SK-N-SH treated with all-trans-retinoic acid at 6 μM for 48 hours (cell line): ENCODE measurements around the gene SLC5A4.
"Not testable (repeated sequence)": the region's sequence is repeated elsewhere in the genome, so short reads cannot be mapped to it uniquely, and the experiment has no call there.

Experiments
- ATAC-seq: fragments of 200-7000 bp; cut with Tn5 transposase; 3 replicates; pipeline ENCODE4 v1.9.1; 2020; ENCODE audit warnings: mild to moderate bottlenecking, moderate library complexity
- ARNTL ChIP-seq: fragments of 450-650 bp; formaldehyde crosslinking; IDR thresholded peaks from 2 replicates; pipeline ENCODE4 v1.5.0; 2020; ENCODE audit warnings: low read depth, mild to moderate bottlenecking, moderate library complexity, borderline replicate concordance
- BACH2 ChIP-seq: fragments of 250-450 bp; sonication (Bioruptor Pico); IDR thresholded peaks from 2 replicates; pipeline ENCODE4 v1.9.0; 2021; ENCODE audit warnings: mild to moderate bottlenecking, borderline replicate concordance
- CSDC2 ChIP-seq: fragments of 250-450 bp; sonication (Bioruptor Pico); IDR thresholded peaks from 2 replicates; pipeline ENCODE4 v1.5.0; 2020; ENCODE audit warnings: mild to moderate bottlenecking, moderate library complexity
- GLIS3 ChIP-seq: fragments of 250-450 bp; sonication (Bioruptor Pico); IDR thresholded peaks from 2 replicates; pipeline ENCODE4 v1.5.0; 2020; ENCODE audit warnings: mild to moderate bottlenecking, moderate library complexity
- ISL1 ChIP-seq: fragments of 250-450 bp; sonication (Bioruptor Pico); IDR thresholded peaks from 2 replicates; pipeline ENCODE4 v2.1.2; 2022; ENCODE audit warnings: mild to moderate bottlenecking, moderate library complexity
- OSR1 ChIP-seq: fragments of 250-450 bp; sonication (Bioruptor Pico); IDR thresholded peaks from 2 replicates; pipeline ENCODE4 v1.8.0; 2022; ENCODE audit warnings: moderate library complexity, mild to moderate bottlenecking, inconsistent platforms
- PPARA ChIP-seq: fragments of 250-450 bp; sonication (Bioruptor Pico); IDR thresholded peaks from 2 replicates; pipeline ENCODE4 v1.5.0; 2020; ENCODE audit warnings: mild to moderate bottlenecking, borderline replicate concordance
- RARB ChIP-seq: fragments of 250-450 bp; sonication (Bioruptor Pico); IDR thresholded peaks from 2 replicates; pipeline ENCODE4 v1.8.0; 2021; ENCODE audit warnings: mild to moderate bottlenecking, moderate library complexity
- SNAI2 ChIP-seq: fragments of 250-450 bp; sonication (Bioruptor Pico); IDR thresholded peaks from 2 replicates; pipeline ENCODE4 v1.5.0; 2020; ENCODE audit warnings: mild to moderate bottlenecking, moderate library complexity
- TCF4 ChIP-seq: fragments of 250-450 bp; sonication (Bioruptor Pico); IDR thresholded peaks from 2 replicates; pipeline ENCODE4 v1.8.0; 2021; ENCODE audit warnings: mild to moderate bottlenecking, moderate library complexity, borderline replicate concordance
- TOX ChIP-seq: fragments of 250-450 bp; sonication (Bioruptor Pico); IDR thresholded peaks from 2 replicates; pipeline ENCODE4 v1.8.0; 2021; ENCODE audit warnings: mild to moderate bottlenecking, moderate library complexity, borderline replicate concordance
- ZC3H10 ChIP-seq: fragments of 250-450 bp; sonication (Bioruptor Pico); IDR thresholded peaks from 2 replicates; pipeline ENCODE4 v1.5.1; 2021; ENCODE audit warnings: mild to moderate bottlenecking, moderate library complexity
- ZFP3 ChIP-seq: fragments of 250-450 bp; sonication (Bioruptor Pico); IDR thresholded peaks from 2 replicates; pipeline ENCODE4 v1.5.0; 2020; ENCODE audit warnings: mild to moderate bottlenecking, moderate library complexity
- ZFP30 ChIP-seq: fragments of 450-650 bp; formaldehyde crosslinking; IDR thresholded peaks from 2 replicates; pipeline ENCODE4 v1.5.0; 2022; ENCODE audit warnings: mild to moderate bottlenecking, moderate library complexity
- ZNF565 ChIP-seq: fragments of 450-650 bp; formaldehyde crosslinking; conservative IDR thresholded peaks from 2 replicates; pipeline ENCODE4 v1.5.0; 2020; ENCODE audit warnings: low read depth, mild to moderate bottlenecking, moderate library complexity
- ZNF70 ChIP-seq: fragments of 450-650 bp; formaldehyde crosslinking; IDR thresholded peaks from 2 replicates; pipeline ENCODE4 v1.5.0; 2020; ENCODE audit warnings: mild to moderate bottlenecking, moderate library complexity
- ZNF8 ChIP-seq: fragments of 450-650 bp; formaldehyde crosslinking; IDR thresholded peaks from 2 replicates; pipeline ENCODE4 v1.5.0; 2020; ENCODE audit warnings: mild to moderate bottlenecking, moderate library complexity
- TF ChIP-seq, protein P1 (sequence below): fragments of 250-450 bp; sonication (Bioruptor Pico); IDR thresholded peaks from 2 replicates; pipeline ENCODE4 v1.8.0; 2020; ENCODE audit warnings: mild to moderate bottlenecking, moderate library complexity, borderline replicate concordance
- TF ChIP-seq, protein P2 (sequence below): fragments of 250-450 bp; sonication (Bioruptor Pico); IDR thresholded peaks from 2 replicates; pipeline ENCODE4 v1.5.0; 2020; ENCODE audit warnings: mild to moderate bottlenecking, moderate library complexity
- TF ChIP-seq, protein P3 (sequence below): fragments of 250-450 bp; sonication (Bioruptor Pico); IDR thresholded peaks from 2 replicates; pipeline ENCODE4 v1.5.1; 2020; ENCODE audit warnings: low read depth, mild to moderate bottlenecking, moderate library complexity
- TF ChIP-seq, protein P4 (sequence below): fragments of 250-450 bp; sonication (Bioruptor Pico); IDR thresholded peaks from 2 replicates; pipeline ENCODE4 v1.8.0; 2021; ENCODE audit warnings: low read depth, mild to moderate bottlenecking, moderate library complexity, borderline replicate concordance

Gene SLC5A4

DNA sequence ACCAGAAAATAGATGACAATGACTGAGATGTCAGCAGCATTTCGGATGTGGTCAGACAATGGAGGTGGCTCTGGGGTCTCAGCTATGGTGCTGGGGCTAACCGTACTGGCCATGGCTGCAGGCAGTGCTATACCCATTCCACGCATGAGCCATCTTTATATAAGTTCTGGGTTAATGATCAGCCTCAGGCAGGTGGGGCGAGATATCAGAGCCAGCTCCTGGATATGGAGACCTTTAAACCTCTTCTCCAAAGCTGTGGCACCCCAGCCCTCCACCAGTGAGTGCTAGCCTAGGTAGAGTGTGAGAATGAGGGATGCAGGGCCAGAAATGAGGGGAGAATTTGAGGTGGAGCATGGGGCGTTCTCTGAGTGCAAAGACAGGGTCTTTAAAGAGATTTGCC, at the start of gene SLC5A4:
SLC5A4 (minus strand) TSS at position 131 of the 400 bp plus-strand sequence; CDS start at position 113, 18 bp downstream.
- TF ChIP-seq, protein P1, sequence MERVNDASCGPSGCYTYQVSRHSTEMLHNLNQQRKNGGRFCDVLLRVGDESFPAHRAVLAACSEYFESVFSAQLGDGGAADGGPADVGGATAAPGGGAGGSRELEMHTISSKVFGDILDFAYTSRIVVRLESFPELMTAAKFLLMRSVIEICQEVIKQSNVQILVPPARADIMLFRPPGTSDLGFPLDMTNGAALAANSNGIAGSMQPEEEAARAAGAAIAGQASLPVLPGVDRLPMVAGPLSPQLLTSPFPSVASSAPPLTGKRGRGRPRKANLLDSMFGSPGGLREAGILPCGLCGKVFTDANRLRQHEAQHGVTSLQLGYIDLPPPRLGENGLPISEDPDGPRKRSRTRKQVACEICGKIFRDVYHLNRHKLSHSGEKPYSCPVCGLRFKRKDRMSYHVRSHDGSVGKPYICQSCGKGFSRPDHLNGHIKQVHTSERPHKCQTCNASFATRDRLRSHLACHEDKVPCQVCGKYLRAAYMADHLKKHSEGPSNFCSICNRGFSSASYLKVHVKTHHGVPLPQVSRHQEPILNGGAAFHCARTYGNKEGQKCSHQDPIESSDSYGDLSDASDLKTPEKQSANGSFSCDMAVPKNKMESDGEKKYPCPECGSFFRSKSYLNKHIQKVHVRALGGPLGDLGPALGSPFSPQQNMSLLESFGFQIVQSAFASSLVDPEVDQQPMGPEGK: no peak
- TF ChIP-seq, protein P2, sequence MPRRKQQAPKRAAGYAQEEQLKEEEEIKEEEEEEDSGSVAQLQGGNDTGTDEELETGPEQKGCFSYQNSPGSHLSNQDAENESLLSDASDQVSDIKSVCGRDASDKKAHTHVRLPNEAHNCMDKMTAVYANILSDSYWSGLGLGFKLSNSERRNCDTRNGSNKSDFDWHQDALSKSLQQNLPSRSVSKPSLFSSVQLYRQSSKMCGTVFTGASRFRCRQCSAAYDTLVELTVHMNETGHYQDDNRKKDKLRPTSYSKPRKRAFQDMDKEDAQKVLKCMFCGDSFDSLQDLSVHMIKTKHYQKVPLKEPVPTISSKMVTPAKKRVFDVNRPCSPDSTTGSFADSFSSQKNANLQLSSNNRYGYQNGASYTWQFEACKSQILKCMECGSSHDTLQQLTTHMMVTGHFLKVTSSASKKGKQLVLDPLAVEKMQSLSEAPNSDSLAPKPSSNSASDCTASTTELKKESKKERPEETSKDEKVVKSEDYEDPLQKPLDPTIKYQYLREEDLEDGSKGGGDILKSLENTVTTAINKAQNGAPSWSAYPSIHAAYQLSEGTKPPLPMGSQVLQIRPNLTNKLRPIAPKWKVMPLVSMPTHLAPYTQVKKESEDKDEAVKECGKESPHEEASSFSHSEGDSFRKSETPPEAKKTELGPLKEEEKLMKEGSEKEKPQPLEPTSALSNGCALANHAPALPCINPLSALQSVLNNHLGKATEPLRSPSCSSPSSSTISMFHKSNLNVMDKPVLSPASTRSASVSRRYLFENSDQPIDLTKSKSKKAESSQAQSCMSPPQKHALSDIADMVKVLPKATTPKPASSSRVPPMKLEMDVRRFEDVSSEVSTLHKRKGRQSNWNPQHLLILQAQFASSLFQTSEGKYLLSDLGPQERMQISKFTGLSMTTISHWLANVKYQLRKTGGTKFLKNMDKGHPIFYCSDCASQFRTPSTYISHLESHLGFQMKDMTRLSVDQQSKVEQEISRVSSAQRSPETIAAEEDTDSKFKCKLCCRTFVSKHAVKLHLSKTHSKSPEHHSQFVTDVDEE (CRISPR knock-in tag): no peak
- TF ChIP-seq ZFP3 (CRISPR knock-in tag) (no peak), OSR1 (CRISPR knock-in tag) (no peak)
- no peak for ATAC-seq

DNA sequence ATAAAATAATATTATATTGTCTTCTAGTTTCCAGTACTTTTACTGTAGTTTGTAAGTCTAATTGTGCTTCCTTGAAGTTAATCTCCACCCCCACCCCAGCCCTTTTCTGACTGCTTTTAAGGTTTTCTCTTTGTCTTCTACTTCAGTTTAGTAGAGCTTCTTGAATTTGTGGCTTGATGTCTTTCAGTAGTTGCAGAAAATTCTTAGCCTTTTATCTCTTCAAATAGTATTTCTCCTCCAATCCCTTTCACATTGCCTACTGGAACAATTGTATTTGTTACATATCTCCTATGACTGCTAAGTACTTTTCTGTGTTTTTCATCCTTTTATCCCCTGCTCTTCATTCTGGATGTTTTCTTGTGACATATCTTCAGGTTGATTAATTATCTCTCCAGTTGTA, 38.8 kb upstream of the SLC5A4 start:
- ATAC-seq: not testable (repeated sequence)

DNA sequence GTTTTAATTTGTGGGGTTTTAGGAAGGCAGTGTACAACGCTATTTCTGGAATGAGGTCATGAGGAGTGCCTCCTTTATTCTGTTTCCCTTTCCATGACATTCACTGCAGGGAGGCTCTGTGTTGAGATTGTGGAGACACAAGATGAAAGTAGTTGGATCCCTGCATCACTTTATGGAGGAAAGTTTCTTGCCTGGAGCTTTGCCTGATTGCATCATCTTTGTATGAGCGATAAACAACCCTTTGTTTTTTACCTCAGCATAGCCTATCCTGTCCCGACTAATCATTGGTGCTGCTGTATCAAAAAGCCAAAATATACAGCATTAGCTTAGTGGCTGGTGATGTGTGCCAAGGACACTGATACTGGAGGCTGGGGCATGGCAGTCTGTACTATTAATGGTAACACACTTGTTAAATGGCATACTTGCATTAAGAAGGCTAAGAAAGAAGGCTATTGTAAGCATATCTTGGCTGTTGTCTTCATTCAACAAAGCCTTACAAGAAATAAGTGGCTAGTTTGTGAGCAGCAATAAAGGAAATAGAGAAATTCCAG, 31.2 kb upstream of the SLC5A4 start:
- no peak for ATAC-seq
- no peak for TF ChIP-seq ISL1
- TF ChIP-seq CSDC2: no peak
- TF ChIP-seq, protein P2 (CRISPR knock-in tag): no peak
- TF ChIP-seq, protein P3, sequence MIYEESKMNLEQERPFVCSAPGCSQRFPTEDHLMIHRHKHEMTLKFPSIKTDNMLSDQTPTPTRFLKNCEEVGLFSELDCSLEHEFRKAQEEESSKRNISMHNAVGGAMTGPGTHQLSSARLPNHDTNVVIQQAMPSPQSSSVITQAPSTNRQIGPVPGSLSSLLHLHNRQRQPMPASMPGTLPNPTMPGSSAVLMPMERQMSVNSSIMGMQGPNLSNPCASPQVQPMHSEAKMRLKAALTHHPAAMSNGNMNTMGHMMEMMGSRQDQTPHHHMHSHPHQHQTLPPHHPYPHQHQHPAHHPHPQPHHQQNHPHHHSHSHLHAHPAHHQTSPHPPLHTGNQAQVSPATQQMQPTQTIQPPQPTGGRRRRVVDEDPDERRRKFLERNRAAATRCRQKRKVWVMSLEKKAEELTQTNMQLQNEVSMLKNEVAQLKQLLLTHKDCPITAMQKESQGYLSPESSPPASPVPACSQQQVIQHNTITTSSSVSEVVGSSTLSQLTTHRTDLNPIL (CRISPR knock-in tag): no peak
- TF ChIP-seq TCF4: no peak
- TF ChIP-seq ZNF70 (CRISPR knock-in tag): no peak
- no peak for TF ChIP-seq ZFP3 (CRISPR knock-in tag)
- no peak for TF ChIP-seq ZNF8
- TF ChIP-seq OSR1 (CRISPR knock-in tag): no peak
- TF ChIP-seq SNAI2 (CRISPR knock-in tag): no peak
- TF ChIP-seq GLIS3 (CRISPR knock-in tag): no peak
- no peak for TF ChIP-seq ARNTL
- no peak for TF ChIP-seq TOX (CRISPR knock-in tag)
- no peak for TF ChIP-seq ZC3H10

DNA sequence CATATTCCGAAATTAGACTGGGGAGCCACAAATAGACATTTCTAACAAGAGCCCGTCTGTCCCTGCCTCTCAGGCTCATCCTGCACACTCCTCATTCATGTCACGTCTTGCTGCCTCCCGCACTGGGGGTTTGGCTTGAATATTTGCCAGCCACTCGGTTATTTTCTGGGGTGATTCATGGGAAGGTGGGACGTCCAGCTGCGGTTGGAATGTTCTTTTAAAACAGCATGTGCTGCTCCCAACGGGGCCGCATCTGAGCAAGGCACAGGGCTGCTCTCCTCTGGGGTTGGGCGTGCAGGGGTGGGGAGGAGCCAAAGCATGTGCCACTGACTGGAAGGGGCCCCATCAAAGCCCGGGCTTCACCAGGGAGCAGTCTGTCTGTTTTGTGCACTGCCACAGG, 25.9 kb upstream of the SLC5A4 start:
- ATAC-seq: peak; percentile 60
- TF ChIP-seq, protein P1: no peak
- TF ChIP-seq ZFP30 (CRISPR knock-in tag) (no peak), GLIS3 (CRISPR knock-in tag) (no peak), RARB (CRISPR knock-in tag) (no peak), ZNF565 (CRISPR knock-in tag) (no peak), PPARA (CRISPR knock-in tag) (no peak), ARNTL (no peak), BACH2 (no peak), ZNF8 (no peak)
- TF ChIP-seq, protein P4, sequence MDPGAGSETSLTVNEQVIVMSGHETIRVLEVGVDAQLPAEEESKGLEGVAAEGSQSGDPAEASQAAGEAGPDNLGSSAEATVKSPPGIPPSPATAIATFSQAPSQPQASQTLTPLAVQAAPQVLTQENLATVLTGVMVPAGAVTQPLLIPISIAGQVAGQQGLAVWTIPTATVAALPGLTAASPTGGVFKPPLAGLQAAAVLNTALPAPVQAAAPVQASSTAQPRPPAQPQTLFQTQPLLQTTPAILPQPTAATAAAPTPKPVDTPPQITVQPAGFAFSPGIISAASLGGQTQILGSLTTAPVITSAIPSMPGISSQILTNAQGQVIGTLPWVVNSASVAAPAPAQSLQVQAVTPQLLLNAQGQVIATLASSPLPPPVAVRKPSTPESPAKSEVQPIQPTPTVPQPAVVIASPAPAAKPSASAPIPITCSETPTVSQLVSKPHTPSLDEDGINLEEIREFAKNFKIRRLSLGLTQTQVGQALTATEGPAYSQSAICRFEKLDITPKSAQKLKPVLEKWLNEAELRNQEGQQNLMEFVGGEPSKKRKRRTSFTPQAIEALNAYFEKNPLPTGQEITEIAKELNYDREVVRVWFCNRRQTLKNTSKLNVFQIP: no peak
- TF ChIP-seq, protein P3 (CRISPR knock-in tag): no peak
